WTC11 (cell line): ENCODE results near the gene LAMA5. TPM values are rescaled to one million over a fixed set of nuclear protein-coding genes. Genes with fewer than 3 reads are reported as not detected.

ENCODE experiments used
- ATAC-seq: fragments of 200-7000 bp; cut with Tn5 transposase; 2 replicates; pipeline ENCODE4 v1.10.0; 2021; ENCODE audit warnings: mild to moderate bottlenecking, moderate library complexity
- CTCF ChIA-PET: fragments of 300-600 bp; sonication (Branson Sonifier 250); formaldehyde crosslinking; loops from one replicate; lab custom pipeline; 2021; ENCODE audit warnings: antibody characterized with exemption; lab: Charles Lee
- POLR2A ChIA-PET: fragments of 350-600 bp; sonication (Branson Sonifier 250); formaldehyde crosslinking; loops from one replicate; lab custom pipeline; 2021; ENCODE audit warnings: antibody characterized with exemption; lab: Charles Lee
- DNase-seq: peaks from one replicate; pipeline ENCODE4 v3.0.0; 2021; ENCODE audit warnings: low spot score
- H3K27ac Mint-ChIP-seq: 2 replicates; pipeline ENCODE4 v1.8.0; 2021; ENCODE audit warnings: mixed read lengths
- H3K27me3 Mint-ChIP-seq: 2 replicates; pipeline ENCODE4 v1.8.0; 2021; ENCODE audit warnings: low read depth, mild to moderate bottlenecking, moderate library complexity, mixed read lengths
- H3K36me3 Mint-ChIP-seq: 2 replicates; pipeline ENCODE4 v1.8.0; 2021; ENCODE audit warnings: mixed read lengths
- H3K4me1 Mint-ChIP-seq: 2 replicates; pipeline ENCODE4 v1.8.0; 2022; ENCODE audit warnings: mixed read lengths
- H3K4me3 Mint-ChIP-seq: 2 replicates; pipeline ENCODE4 v1.8.0; 2021; ENCODE audit warnings: mild to moderate bottlenecking, moderate library complexity, mixed read lengths
- H3K9me3 Mint-ChIP-seq: 2 replicates; pipeline ENCODE4 v1.8.0; 2021; ENCODE audit warnings: mixed read lengths
- ATF3 ChIP-seq: sonication (generic); formaldehyde crosslinking; conservative IDR thresholded peaks from 2 replicates; pipeline ENCODE4 v1.8.1; 2022; ENCODE audit warnings: mild to moderate bottlenecking, missing genetic modification reagents
- CDX4 ChIP-seq: fragments of 250-450 bp; sonication (Bioruptor Pico); IDR thresholded peaks from 2 replicates; pipeline ENCODE4 v1.9.0; 2021; ENCODE audit warnings: moderate library complexity, mild to moderate bottlenecking, inconsistent platforms, borderline replicate concordance
- E2F1 ChIP-seq: sonication (generic); formaldehyde crosslinking; IDR thresholded peaks from 2 replicates; pipeline ENCODE4 v1.8.0; 2022; ENCODE audit warnings: mild to moderate bottlenecking, missing genetic modification reagents
- E2F5 ChIP-seq: sonication (generic); formaldehyde crosslinking; IDR thresholded peaks from 2 replicates; pipeline ENCODE4 v1.8.1; 2022; ENCODE audit warnings: mild to moderate bottlenecking, moderate library complexity, missing genetic modification reagents
- EMX1 ChIP-seq: fragments of 250-450 bp; sonication (Bioruptor Pico); IDR thresholded peaks from 2 replicates; pipeline ENCODE4 v1.8.0; 2021; ENCODE audit warnings: mild to moderate bottlenecking
- FOXP1 ChIP-seq: sonication (generic); formaldehyde crosslinking; IDR thresholded peaks from 2 replicates; pipeline ENCODE4 v1.8.0; 2022; ENCODE audit warnings: missing genetic modification reagents, mild to moderate bottlenecking, moderate library complexity, borderline replicate concordance
- GTF2I ChIP-seq: fragments of 250-450 bp; sonication (Bioruptor Pico); conservative IDR thresholded peaks from 2 replicates; pipeline ENCODE4 v1.4.0; 2021; ENCODE audit warnings: mild to moderate bottlenecking
- IRF1 ChIP-seq: sonication (generic); formaldehyde crosslinking; IDR thresholded peaks from 2 replicates; pipeline ENCODE4 v1.8.0; 2023; ENCODE audit warnings: missing genetic modification reagents
- MLX ChIP-seq: sonication (generic); formaldehyde crosslinking; IDR thresholded peaks from 2 replicates; pipeline ENCODE4 v1.8.1; 2023; ENCODE audit warnings: mild to moderate bottlenecking, missing genetic modification reagents, moderate library complexity
- NFATC4 ChIP-seq: fragments of 250-450 bp; sonication (Bioruptor Pico); IDR thresholded peaks from 2 replicates; pipeline ENCODE4 v1.9.0; 2021; ENCODE audit warnings: mild to moderate bottlenecking
- NR3C1 ChIP-seq: sonication (generic); formaldehyde crosslinking; conservative IDR thresholded peaks from 2 replicates; pipeline ENCODE4 v1.8.1; 2023; ENCODE audit warnings: low read depth, mild to moderate bottlenecking, missing genetic modification reagents
- PRDM15 ChIP-seq: sonication (generic); formaldehyde crosslinking; IDR thresholded peaks from 2 replicates; pipeline ENCODE4 v1.8.0; 2022; ENCODE audit warnings: missing genetic modification reagents
- SMAD4 ChIP-seq: sonication (generic); formaldehyde crosslinking; IDR thresholded peaks from 2 replicates; pipeline ENCODE4 v1.8.0; 2022; ENCODE audit warnings: mild to moderate bottlenecking, missing genetic modification reagents
- TCF7 ChIP-seq: sonication (generic); formaldehyde crosslinking; IDR thresholded peaks from 2 replicates; pipeline ENCODE4 v1.8.0; 2022; ENCODE audit warnings: mild to moderate bottlenecking, low read depth, missing genetic modification reagents, moderate library complexity
- TEAD1 ChIP-seq: sonication (generic); formaldehyde crosslinking; IDR thresholded peaks from 2 replicates; pipeline ENCODE4 v1.8.0; 2022; ENCODE audit warnings: mild to moderate bottlenecking, missing genetic modification reagents
- TP53 ChIP-seq: sonication (generic); formaldehyde crosslinking; IDR thresholded peaks from 2 replicates; pipeline ENCODE4 v1.8.1; 2023; ENCODE audit warnings: mild to moderate bottlenecking, missing genetic modification reagents
- ZBTB21 ChIP-seq: sonication (generic); formaldehyde crosslinking; IDR thresholded peaks from 2 replicates; pipeline ENCODE4 v1.8.1; 2023; ENCODE audit warnings: mild to moderate bottlenecking, missing genetic modification reagents, borderline replicate concordance
- ZNF138 ChIP-seq: sonication (generic); formaldehyde crosslinking; conservative IDR thresholded peaks from 2 replicates; pipeline ENCODE4 v1.8.1; 2022; ENCODE audit warnings: mild to moderate bottlenecking, moderate library complexity, missing genetic modification reagents
- ZNF317 ChIP-seq: sonication (generic); formaldehyde crosslinking; IDR thresholded peaks from 2 replicates; pipeline ENCODE4 v1.8.1; 2023; ENCODE audit warnings: low read depth, mild to moderate bottlenecking, moderate library complexity, missing genetic modification reagents, borderline replicate concordance
- ZNF416 ChIP-seq: fragments of 250-450 bp; sonication (Bioruptor Pico); IDR thresholded peaks from 2 replicates; pipeline ENCODE4 v1.9.0; 2021; ENCODE audit warnings: mild to moderate bottlenecking, inconsistent platforms
- ZNF532 ChIP-seq: fragments of 250-450 bp; sonication (Bioruptor Pico); IDR thresholded peaks from 2 replicates; pipeline ENCODE4 v1.9.0; 2021; ENCODE audit warnings: mild to moderate bottlenecking, borderline replicate concordance
- ZNF671 ChIP-seq: fragments of 250-450 bp; sonication (Bioruptor Pico); IDR thresholded peaks from 2 replicates; pipeline ENCODE4 v1.8.0; 2021; ENCODE audit warnings: mild to moderate bottlenecking
- total RNA-seq: library from RNA; stranded (reverse); gene quantifications from 3 replicates; pipeline ENCODE4 v1.2.3, GENCODE V29; 2021

The LAMA5 gene
- total RNA-seq, 1 experiment from 2014 or later = 329 TPM

GRCh38 chr20:62360854-62361798, 6.0 kb downstream of the LAMA5 start (continued):
- peak; percentile 63; the same call in 1 of the 2 replicates for TF ChIP-seq ZNF532 (CRISPR knock-in tag)
- no peak for TF ChIP-seq TP53 (CRISPR knock-in tag)
- TF ChIP-seq NR3C1 (CRISPR knock-in tag) = no peak
- TF ChIP-seq TCF7 (CRISPR knock-in tag) = no peak
- peak; percentile 88 for TF ChIP-seq GTF2I
- TF ChIP-seq ZBTB21 (CRISPR knock-in tag) = no peak
- TF ChIP-seq ATF3 = no peak
- TF ChIP-seq IRF1 = no peak

- H3K4me1 Mint-ChIP-seq = peaks cover 42% of the 10 kb centered on the region
- H3K4me3 Mint-ChIP-seq = no peak overlapping the region
- ChIA-PET POLR2A (interaction anchor here (4.4 kb wide), 1 partner anchor 8 kb away, joined by 21 read pairs; the partner anchor contains the start of gene LAMA5), CTCF (no interaction called here)
- no peaks in the 10 kb centered on the region for H3K9me3 Mint-ChIP-seq
- no peaks in the 10 kb centered on the region for H3K27me3 Mint-ChIP-seq
- no peak overlapping the region for H3K27ac Mint-ChIP-seq
- ATAC-seq (no peak), DNase-seq (peak; percentile 11)
- no peaks in the 10 kb centered on the region for H3K36me3 Mint-ChIP-seq
- no peak for TF ChIP-seq NFATC4 (CRISPR knock-in tag)
- TF ChIP-seq ZNF671 = no peak
- TF ChIP-seq E2F1 (CRISPR knock-in tag) = no peak
- no peak for TF ChIP-seq FOXP1
- no peak for TF ChIP-seq MLX (CRISPR knock-in tag)
- TF ChIP-seq EMX1 = no peak
- TF ChIP-seq E2F5 = no peak
- no peak for TF ChIP-seq ZNF416 (CRISPR knock-in tag)
- TF ChIP-seq CDX4 (CRISPR knock-in tag) = no peak
- no peak for TF ChIP-seq PRDM15
- no peak for TF ChIP-seq ZNF317 (CRISPR knock-in tag)
- no peak for TF ChIP-seq ZBTB21 (CRISPR knock-in tag)
- no peak for TF ChIP-seq TEAD1
- no peak for TF ChIP-seq SMAD4 (CRISPR knock-in tag)
- TF ChIP-seq ZNF138 = no peak
- no peak for TF ChIP-seq NR3C1 (CRISPR knock-in tag)
Measured at GRCh38 chr20:62359491-62360121, 7.5 kb downstream of the LAMA5 start.
